ENCODE data around the gene SYCE1.

DNA sequence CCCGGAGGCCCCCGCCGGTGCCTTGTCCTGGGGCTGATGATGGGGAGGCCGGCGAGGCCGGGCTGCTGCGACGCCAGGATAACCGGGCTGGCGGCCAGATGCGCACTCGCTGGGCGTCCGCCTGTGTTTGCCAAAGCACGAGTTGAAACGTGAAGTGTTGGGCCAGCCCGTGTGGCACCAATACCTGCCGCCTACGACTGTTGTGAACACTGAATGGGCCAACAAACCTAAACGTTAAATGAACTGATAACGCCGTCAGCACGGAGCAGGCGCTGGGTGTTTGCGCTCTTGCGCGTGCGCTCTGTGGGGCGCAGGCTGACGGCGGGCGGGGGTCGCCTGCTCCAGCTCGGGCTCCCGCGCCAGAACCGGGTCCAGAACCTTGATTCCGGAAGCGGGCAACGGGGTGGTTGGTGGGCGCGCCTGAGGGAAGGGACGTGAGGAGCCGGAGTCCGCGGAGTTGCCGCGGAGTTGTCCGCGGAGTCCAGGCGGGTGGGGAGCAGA, 37.6 kb downstream of the SYCE1 start:
- TF ChIP-seq, protein P1, sequence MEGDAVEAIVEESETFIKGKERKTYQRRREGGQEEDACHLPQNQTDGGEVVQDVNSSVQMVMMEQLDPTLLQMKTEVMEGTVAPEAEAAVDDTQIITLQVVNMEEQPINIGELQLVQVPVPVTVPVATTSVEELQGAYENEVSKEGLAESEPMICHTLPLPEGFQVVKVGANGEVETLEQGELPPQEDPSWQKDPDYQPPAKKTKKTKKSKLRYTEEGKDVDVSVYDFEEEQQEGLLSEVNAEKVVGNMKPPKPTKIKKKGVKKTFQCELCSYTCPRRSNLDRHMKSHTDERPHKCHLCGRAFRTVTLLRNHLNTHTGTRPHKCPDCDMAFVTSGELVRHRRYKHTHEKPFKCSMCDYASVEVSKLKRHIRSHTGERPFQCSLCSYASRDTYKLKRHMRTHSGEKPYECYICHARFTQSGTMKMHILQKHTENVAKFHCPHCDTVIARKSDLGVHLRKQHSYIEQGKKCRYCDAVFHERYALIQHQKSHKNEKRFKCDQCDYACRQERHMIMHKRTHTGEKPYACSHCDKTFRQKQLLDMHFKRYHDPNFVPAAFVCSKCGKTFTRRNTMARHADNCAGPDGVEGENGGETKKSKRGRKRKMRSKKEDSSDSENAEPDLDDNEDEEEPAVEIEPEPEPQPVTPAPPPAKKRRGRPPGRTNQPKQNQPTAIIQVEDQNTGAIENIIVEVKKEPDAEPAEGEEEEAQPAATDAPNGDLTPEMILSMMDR (IDR thresholded peaks at IDR 0.05; ENCODE audit: insufficient read depth, low read length) = no peak
- TF ChIP-seq POLR2AphosphoS5 (IDR thresholded peaks at IDR 0.05; ENCODE audit: low read depth) (no peak), SPI1 (IDR thresholded peaks at IDR 0.05; ENCODE audit: borderline replicate concordance, low read depth) (no peak)
- TF ChIP-seq, protein P2, sequence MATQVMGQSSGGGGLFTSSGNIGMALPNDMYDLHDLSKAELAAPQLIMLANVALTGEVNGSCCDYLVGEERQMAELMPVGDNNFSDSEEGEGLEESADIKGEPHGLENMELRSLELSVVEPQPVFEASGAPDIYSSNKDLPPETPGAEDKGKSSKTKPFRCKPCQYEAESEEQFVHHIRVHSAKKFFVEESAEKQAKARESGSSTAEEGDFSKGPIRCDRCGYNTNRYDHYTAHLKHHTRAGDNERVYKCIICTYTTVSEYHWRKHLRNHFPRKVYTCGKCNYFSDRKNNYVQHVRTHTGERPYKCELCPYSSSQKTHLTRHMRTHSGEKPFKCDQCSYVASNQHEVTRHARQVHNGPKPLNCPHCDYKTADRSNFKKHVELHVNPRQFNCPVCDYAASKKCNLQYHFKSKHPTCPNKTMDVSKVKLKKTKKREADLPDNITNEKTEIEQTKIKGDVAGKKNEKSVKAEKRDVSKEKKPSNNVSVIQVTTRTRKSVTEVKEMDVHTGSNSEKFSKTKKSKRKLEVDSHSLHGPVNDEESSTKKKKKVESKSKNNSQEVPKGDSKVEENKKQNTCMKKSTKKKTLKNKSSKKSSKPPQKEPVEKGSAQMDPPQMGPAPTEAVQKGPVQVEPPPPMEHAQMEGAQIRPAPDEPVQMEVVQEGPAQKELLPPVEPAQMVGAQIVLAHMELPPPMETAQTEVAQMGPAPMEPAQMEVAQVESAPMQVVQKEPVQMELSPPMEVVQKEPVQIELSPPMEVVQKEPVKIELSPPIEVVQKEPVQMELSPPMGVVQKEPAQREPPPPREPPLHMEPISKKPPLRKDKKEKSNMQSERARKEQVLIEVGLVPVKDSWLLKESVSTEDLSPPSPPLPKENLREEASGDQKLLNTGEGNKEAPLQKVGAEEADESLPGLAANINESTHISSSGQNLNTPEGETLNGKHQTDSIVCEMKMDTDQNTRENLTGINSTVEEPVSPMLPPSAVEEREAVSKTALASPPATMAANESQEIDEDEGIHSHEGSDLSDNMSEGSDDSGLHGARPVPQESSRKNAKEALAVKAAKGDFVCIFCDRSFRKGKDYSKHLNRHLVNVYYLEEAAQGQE (IDR thresholded peaks at IDR 0.05; ENCODE audit: insufficient replicate concordance, low read depth) = no peak

Data from HL-60 (cell line).